BLaER1 treated with 17β-estradiol and CSF1 and Interleukin-3, amounts not matched to agents 10 nM and 100 nM (cell line): ENCODE measurements around the gene DSTN.

Source experiments
- H3K27ac ChIP-seq, 11 experiments: shearing (Covaris generic); formaldehyde crosslinking; 2 replicates each; pipeline ENCODE4 v1.8.1; 2022
- H3K27me3 ChIP-seq, 11 experiments: shearing (Covaris generic); formaldehyde crosslinking; 2 replicates each; pipeline ENCODE4 v1.8.1; 2022
- H3K36me3 ChIP-seq, 11 experiments: shearing (Covaris generic); formaldehyde crosslinking; 2 replicates each; pipeline ENCODE4 v1.8.1; 2022
- H3K4me1 ChIP-seq, 10 experiments: shearing (Covaris generic); formaldehyde crosslinking; 2 replicates each; pipeline ENCODE4 v1.8.1; 2022
- H3K4me2 ChIP-seq, 11 experiments: shearing (Covaris generic); formaldehyde crosslinking; 2 replicates each; pipeline ENCODE4 v1.8.1; 2022
- H3K4me3 ChIP-seq, 10 experiments: shearing (Covaris generic); formaldehyde crosslinking; 2 replicates each; pipeline ENCODE4 v1.8.1; 2022
- H3K9ac ChIP-seq, 11 experiments: shearing (Covaris generic); formaldehyde crosslinking; 2 replicates each; pipeline ENCODE4 v1.8.1; 2022
- H3K9me3 ChIP-seq, 11 experiments: shearing (Covaris generic); formaldehyde crosslinking; replicated peaks in 1 of 11; 2 replicates each; pipeline ENCODE4 v1.8.1; 2022
- H4K20me1 ChIP-seq, 11 experiments: shearing (Covaris generic); formaldehyde crosslinking; 2 replicates each; pipeline ENCODE4 v1.8.1; 2022
- Cebpa-rat ChIP-seq, 11 experiments: shearing (Covaris generic); IDR thresholded peaks; 2 replicates each; pipeline ENCODE4 v1.8.1; 2022

The DSTN gene

GRCh38 chr20:17530153-17530552 lies 39.7 kb upstream of the DSTN start:
- no peak for TF ChIP-seq Cebpa-rat (IDR thresholded peaks at IDR 0.05)
- Histone ChIP-seq H4K20me1 (no peaks in the 10 kb centered on the region), H3K27me3 (peaks cover 19 to 34% (median 27%) of the 10 kb centered on the region in 11 experiments), H3K27ac (no peak overlapping the region), H3K9me3 (no peaks in the 10 kb centered on the region), H3K4me3 (no peak overlapping the region), H3K4me1 (peaks cover 18 to 43% (median 33%) of the 10 kb centered on the region in 10 experiments), H3K4me2 (peak overlapping the region in 8 of 11 experiments; percentile 87 to 97 (median 92); a peak in 12 of 22 replicates), H3K36me3 (no peaks in the 10 kb centered on the region), H3K9ac (no peak overlapping the region)

GRCh38 chr20:17530716-17531664 lies 38.9 kb upstream of the DSTN start, which contains the start of gene BFSP1:
Gene BFSP1, minus strand, starts transcription at chr20:17531379. Its CDS starts 50 bp downstream, at chr20:17531329.
- H3K27me3 ChIP-seq: peaks cover 19 to 34% (median 27%) of the 10 kb centered on the region in 11 experiments
- H3K27ac ChIP-seq: peak within 1 kb of the TSS in 10 of 11 experiments; percentile 59 to 88 (median 79); a peak in 21 of 22 replicates

GRCh38 chr20:17531665-17532025 lies 38.2 kb upstream of the DSTN start:
- H3K4me3 ChIP-seq: peak overlapping the region; percentile 57 to 70 (median 62)
- H3K36me3 ChIP-seq: no peaks in the 10 kb centered on the region

More at GRCh38 chr20:17530716-17531664, 38.9 kb upstream of the DSTN start, which contains the start of gene BFSP1:
- no peak for TF ChIP-seq Cebpa-rat (IDR thresholded peaks at IDR 0.05)
- H4K20me1 ChIP-seq: no peaks in the 10 kb centered on the region
- peak within 1 kb of the TSS; percentile 86 to 97 (median 92) for H3K4me2 ChIP-seq
- peak within 1 kb of the TSS; percentile 68 to 88 (median 79) for H3K9ac ChIP-seq
- H3K36me3 ChIP-seq: no peaks in the 10 kb centered on the region
- H3K9me3 ChIP-seq: no peaks in the 10 kb centered on the region
- H3K4me3 ChIP-seq: peak within 1 kb of the TSS; percentile 57 to 70 (median 62)
- peaks cover 16 to 35% (median 27%) of the 10 kb centered on the region in 10 experiments for H3K4me1 ChIP-seq

GRCh38 chr20:17533396-17533795 lies 36.5 kb upstream of the DSTN start:
- H3K4me2 ChIP-seq: peak overlapping the region in 7 of 11 experiments; percentile 3 to 49 (median 18); a peak in 11 of 22 replicates
- no peak for TF ChIP-seq Cebpa-rat (IDR thresholded peaks at IDR 0.05)
- peaks cover 19 to 34% (median 27%) of the 10 kb centered on the region in 11 experiments for H3K27me3 ChIP-seq
- H4K20me1 ChIP-seq: no peaks in the 10 kb centered on the region
- peaks cover 17 to 49% (median 39%) of the 10 kb centered on the region in 10 experiments for H3K4me1 ChIP-seq
- no peaks in the 10 kb centered on the region for H3K36me3 ChIP-seq
- no peak overlapping the region for H3K9ac ChIP-seq
- H3K4me3 ChIP-seq: no peak overlapping the region
- H3K9me3 ChIP-seq: no peaks in the 10 kb centered on the region
- no peak overlapping the region for H3K27ac ChIP-seq

More at GRCh38 chr20:17531665-17532025, 38.2 kb upstream of the DSTN start:
- peak overlapping the region; percentile 86 to 97 (median 92) for H3K4me2 ChIP-seq
- peak overlapping the region; percentile 68 to 88 (median 79); a peak in 21 of 22 replicates for H3K9ac ChIP-seq
- H4K20me1 ChIP-seq: no peaks in the 10 kb centered on the region
- H3K4me1 ChIP-seq: peaks cover 16 to 35% (median 27%) of the 10 kb centered on the region in 10 experiments
- peaks cover 19 to 34% (median 27%) of the 10 kb centered on the region in 11 experiments for H3K27me3 ChIP-seq
- no peak for TF ChIP-seq Cebpa-rat (IDR thresholded peaks at IDR 0.05)
- H3K9me3 ChIP-seq: no peaks in the 10 kb centered on the region
- H3K27ac ChIP-seq: peak overlapping the region in 10 of 11 experiments; percentile 59 to 88 (median 79); a peak in 20 of 22 replicates

- H3K9ac ChIP-seq: no peak overlapping the region
- H3K4me2 ChIP-seq: peak overlapping the region in 5 of 11 experiments; percentile 4 to 39 (median 12); a peak in 6 of 22 replicates
- no peaks in the 10 kb centered on the region for H3K9me3 ChIP-seq
- H3K36me3 ChIP-seq: no peaks in the 10 kb centered on the region
- peaks cover 21 to 56% (median 45%) of the 10 kb centered on the region in 10 experiments for H3K4me1 ChIP-seq
- no peak overlapping the region for H3K27ac ChIP-seq
- no peak for TF ChIP-seq Cebpa-rat (IDR thresholded peaks at IDR 0.05)
- H3K27me3 ChIP-seq: peaks cover 19 to 33% (median 27%) of the 10 kb centered on the region in 11 experiments
- H4K20me1 ChIP-seq: no peaks in the 10 kb centered on the region
- H3K4me3 ChIP-seq: no peak overlapping the region
These were observed 35.8 kb upstream of the DSTN start for GRCh38 chr20:17534077-17534476.

- Histone ChIP-seq H3K9me3 (no peaks in the 10 kb centered on the region), H3K9ac (no peak overlapping the region), H3K4me1 (peaks cover 13 to 40% (median 35%) of the 10 kb centered on the region in 10 experiments), H3K27me3 (peaks cover 1 to 4% (median 3%) of the 10 kb centered on the region in 11 experiments; a peak in 20 of 22 replicates), H4K20me1 (no peaks in the 10 kb centered on the region), H3K4me2 (peak overlapping the region in 6 of 11 experiments; percentile 9 to 47 (median 40); a peak in 9 of 22 replicates), H3K4me3 (no peak overlapping the region), H3K36me3 (no peaks in the 10 kb centered on the region), H3K27ac (0 out of 22 replicates have a peak overlapping the region, but pooled peaks of 1 of the 11 experiments have one; percentile 14)
- TF ChIP-seq Cebpa-rat (IDR thresholded peaks at IDR 0.05): no peak
These were observed 32.9 kb upstream of the DSTN start for GRCh38 chr20:17536944-17537444.

- H3K27ac ChIP-seq: no peak overlapping the region
- H3K9ac ChIP-seq: no peak overlapping the region
- no peak for TF ChIP-seq Cebpa-rat (IDR thresholded peaks at IDR 0.05)
- no peaks in the 10 kb centered on the region for H3K9me3 ChIP-seq
- no peaks in the 10 kb centered on the region for H3K36me3 ChIP-seq
- H4K20me1 ChIP-seq: no peaks in the 10 kb centered on the region
- H3K27me3 ChIP-seq: no peaks in the 10 kb centered on the region
- no peak overlapping the region for H3K4me3 ChIP-seq
- H3K4me2 ChIP-seq: peak overlapping the region in 8 of 11 experiments; percentile 2 to 47 (median 26); a peak in 13 of 22 replicates
- H3K4me1 ChIP-seq: peaks cover 11 to 39% (median 35%) of the 10 kb centered on the region in 10 experiments; a peak in 19 of 20 replicates
These were observed 31.9 kb upstream of the DSTN start for GRCh38 chr20:17537959-17538358.

DNA sequence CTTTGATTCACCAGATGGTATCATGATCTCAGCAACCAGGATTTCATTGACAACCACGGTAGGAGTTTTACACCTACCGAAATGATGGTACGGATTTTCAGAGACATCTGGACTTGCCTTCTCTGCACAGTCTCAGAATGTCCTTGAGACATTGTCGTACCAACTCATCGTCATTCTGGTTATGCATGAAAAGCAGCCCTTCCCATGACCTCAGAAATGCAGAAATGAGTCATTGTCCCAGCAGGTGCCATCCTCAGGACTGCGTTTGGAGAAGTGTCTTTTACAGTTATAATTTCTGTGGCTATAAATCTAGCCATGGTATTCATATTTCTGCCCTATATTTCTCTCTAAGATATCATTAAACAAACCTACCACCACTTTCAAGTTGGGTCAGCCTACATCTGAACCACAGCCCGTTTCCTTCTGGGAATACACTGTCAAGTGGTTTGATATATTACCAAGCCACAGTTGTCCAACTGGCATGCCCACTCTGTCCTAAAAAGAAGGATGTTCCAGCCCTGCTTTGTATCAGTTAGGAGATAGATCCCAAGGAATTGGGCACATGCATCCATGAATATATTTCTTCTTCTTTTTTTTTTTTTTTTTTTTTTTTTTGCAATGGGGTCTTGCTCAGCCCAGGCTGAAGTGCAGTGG lies 31.2 kb upstream of the DSTN start:
- H3K36me3 ChIP-seq: no peaks in the 10 kb centered on the region
- H3K9me3 ChIP-seq: no peaks in the 10 kb centered on the region
- no peak overlapping the region for H3K9ac ChIP-seq
- no peaks in the 10 kb centered on the region for H4K20me1 ChIP-seq
- H3K27me3 ChIP-seq: no peaks in the 10 kb centered on the region
- H3K4me2 ChIP-seq: peak overlapping the region in 9 of 11 experiments; percentile 5 to 47 (median 37); a peak in 15 of 22 replicates
- no peak overlapping the region for H3K27ac ChIP-seq
- no peak overlapping the region for H3K4me3 ChIP-seq
- TF ChIP-seq Cebpa-rat (IDR thresholded peaks at IDR 0.05): no peak
- H3K4me1 ChIP-seq: peaks cover 4 to 33% (median 28%) of the 10 kb centered on the region in 10 experiments; a peak in 19 of 20 replicates
